Spleen (tissue), 7 donors: ENCODE data around the gene APOA5.

Experiments used
- POLR2A ChIP-seq, 3 donors: fragments of 450-650 bp; IDR thresholded peaks; one replicate each; pipeline ENCODE4 v1.5.1; 2017; ENCODE audit warnings: antibody characterized with exemption in 3 of 3, mild to moderate bottlenecking in 1 of 3
- POLR2AphosphoS5 ChIP-seq, 3 donors: sonication (generic); formaldehyde crosslinking; IDR thresholded peaks; one replicate each; pipeline ENCODE4 v1.5.1; 2017; ENCODE audit warnings: antibody characterized with exemption in 3 of 3
- TF ChIP-seq, protein P1 (sequence below), 11 experiments: fragments of 200-600 bp in 7 of 11; fragments of 450-650 bp in 4 of 11; sonication (generic) in 4 of 11; IDR thresholded peaks in 8 of 11; conservative IDR thresholded peaks in 3 of 11; 1 replicate in 7 of 11; 2 replicates in 4 of 11; pipeline versions ENCODE4 v1.4.0 to v1.8.0; 2016 to 2021; ENCODE audit warnings: antibody characterized with exemption in 11 of 11, inconsistent platforms in 4 of 11, mild to moderate bottlenecking in 1 of 11
- donor health status: DM: no; HTN: no; CAD: no; lungs with moderate emphysema.
- donor health status: DM: no; HTN: no; CAD: no.
- donor health status: DM: no; HTN: no; CAD: no.

DNA sequence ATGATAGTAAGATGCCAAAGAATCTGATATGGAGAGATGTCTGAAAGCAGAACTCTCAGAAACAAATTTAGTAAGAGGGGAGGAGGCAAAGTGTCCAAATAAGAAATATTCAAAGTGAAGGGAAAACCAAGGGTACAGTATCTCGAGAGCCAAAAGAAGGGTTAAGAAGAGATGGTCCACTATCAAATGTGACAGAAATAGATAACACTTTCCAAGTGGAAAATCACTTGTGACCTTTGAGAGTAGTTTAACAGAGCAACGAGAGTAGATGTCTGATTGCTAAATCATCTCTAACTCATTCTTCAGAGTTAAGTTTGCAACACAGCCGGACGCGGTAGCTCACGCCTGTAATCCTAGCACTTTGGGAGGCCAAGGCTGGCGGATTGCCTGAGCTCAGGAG is 14.6 kb downstream of the APOA5 start:
- TF ChIP-seq, protein P1, sequence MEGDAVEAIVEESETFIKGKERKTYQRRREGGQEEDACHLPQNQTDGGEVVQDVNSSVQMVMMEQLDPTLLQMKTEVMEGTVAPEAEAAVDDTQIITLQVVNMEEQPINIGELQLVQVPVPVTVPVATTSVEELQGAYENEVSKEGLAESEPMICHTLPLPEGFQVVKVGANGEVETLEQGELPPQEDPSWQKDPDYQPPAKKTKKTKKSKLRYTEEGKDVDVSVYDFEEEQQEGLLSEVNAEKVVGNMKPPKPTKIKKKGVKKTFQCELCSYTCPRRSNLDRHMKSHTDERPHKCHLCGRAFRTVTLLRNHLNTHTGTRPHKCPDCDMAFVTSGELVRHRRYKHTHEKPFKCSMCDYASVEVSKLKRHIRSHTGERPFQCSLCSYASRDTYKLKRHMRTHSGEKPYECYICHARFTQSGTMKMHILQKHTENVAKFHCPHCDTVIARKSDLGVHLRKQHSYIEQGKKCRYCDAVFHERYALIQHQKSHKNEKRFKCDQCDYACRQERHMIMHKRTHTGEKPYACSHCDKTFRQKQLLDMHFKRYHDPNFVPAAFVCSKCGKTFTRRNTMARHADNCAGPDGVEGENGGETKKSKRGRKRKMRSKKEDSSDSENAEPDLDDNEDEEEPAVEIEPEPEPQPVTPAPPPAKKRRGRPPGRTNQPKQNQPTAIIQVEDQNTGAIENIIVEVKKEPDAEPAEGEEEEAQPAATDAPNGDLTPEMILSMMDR (IDR thresholded peaks at IDR 0.05 in 8 of 11, conservative IDR thresholded peaks at IDR 0.05 in 3 of 11) = no peak
- no peak for TF ChIP-seq POLR2A (IDR thresholded peaks at IDR 0.05)
- no peak for TF ChIP-seq POLR2AphosphoS5 (IDR thresholded peaks at IDR 0.05)
